ENCODE results near the gene WFIKKN1.

Gene WFIKKN1, protein sequence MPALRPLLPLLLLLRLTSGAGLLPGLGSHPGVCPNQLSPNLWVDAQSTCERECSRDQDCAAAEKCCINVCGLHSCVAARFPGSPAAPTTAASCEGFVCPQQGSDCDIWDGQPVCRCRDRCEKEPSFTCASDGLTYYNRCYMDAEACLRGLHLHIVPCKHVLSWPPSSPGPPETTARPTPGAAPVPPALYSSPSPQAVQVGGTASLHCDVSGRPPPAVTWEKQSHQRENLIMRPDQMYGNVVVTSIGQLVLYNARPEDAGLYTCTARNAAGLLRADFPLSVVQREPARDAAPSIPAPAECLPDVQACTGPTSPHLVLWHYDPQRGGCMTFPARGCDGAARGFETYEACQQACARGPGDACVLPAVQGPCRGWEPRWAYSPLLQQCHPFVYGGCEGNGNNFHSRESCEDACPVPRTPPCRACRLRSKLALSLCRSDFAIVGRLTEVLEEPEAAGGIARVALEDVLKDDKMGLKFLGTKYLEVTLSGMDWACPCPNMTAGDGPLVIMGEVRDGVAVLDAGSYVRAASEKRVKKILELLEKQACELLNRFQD

DNA sequence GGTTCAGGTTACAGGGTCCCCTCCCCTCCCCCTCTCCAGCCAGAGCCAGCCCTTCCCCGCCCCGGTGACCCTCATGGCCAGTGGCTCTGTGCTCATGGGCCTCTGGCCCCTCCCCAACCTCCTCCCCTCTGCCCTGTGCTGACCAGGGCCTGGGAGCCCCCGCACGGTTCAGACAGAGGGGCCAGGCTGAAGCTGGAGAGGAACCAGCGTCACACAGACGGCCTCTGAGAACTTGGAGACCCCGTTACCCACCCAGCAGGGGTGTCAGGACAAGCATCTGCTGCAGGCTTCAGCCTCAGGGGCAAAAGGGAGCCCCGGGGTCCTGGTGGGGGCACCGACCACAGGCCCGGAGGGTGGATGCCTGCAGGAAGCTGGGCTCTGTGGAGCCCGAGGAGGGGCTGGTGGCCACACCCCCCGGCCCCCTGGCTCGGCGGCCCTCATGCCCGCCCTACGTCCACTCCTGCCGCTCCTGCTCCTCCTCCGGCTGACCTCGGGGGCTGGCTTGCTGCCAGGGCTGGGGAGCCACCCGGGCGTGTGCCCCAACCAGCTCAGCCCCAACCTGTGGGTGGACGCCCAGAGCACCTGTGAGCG lies at the start of gene WFIKKN1:
Gene WFIKKN1 (plus strand): TSS at position 171 of the 591 bp plus-strand sequence. CDS start 269 bp downstream, at position 440.
- DNase-seq, result no peak

DNA sequence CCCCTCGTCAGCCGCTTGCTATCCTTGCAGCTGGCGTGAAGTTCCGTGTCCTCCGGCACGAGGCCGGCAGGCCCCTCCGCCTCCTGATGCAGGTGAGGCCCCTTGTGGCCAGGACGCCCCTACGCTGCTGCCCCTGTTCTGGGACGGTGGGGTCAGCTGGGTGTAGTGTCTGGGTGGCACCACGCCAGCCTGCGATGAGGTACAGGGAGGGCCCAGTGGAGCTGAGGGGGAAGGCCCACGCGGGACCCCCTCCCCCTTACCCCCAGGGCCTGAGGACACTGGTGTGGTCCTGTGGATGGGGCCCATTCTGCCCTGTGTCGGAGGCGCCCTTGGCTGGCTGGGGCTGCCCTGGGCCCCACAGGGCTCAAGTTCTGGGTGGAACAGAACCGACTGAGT lies 48.6 kb upstream of the WFIKKN1 start:
- no peak for DNase-seq

DNA sequence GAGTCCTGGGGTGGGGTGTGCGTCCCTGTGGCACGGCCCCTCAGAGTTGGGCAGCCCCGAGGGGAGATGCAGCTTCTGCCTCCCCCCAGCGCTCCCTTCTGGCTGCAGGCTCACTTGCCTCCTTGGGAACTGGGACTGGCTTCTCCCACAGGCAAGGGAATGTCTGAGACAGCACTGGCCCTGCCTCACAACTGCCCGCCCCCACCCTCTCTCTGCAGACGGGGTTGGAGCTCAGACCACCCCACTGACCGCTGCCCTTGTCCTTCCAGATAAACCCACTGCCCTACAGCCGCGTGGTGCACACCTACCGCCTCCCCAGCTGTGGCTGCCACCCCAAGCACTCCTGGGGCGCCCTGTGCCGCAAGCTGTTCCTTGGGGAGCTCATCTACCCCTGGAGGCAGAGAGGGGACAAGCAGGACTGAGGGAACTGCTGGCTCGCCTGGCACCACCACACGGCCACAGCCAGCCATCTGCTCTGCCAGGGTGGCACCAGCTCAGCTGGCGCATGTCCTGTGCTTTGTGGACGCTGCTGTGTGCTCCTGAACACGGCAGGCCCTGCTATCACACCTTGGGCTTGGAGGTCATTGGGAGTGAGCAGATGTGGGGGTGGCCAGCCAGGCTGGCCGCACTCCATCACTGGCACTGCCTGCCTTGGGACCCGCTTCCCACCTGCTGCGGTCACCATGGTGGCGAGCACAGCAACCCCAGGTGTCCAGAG lies 48.0 kb upstream of the WFIKKN1 start:
- no peak for DNase-seq

DNA sequence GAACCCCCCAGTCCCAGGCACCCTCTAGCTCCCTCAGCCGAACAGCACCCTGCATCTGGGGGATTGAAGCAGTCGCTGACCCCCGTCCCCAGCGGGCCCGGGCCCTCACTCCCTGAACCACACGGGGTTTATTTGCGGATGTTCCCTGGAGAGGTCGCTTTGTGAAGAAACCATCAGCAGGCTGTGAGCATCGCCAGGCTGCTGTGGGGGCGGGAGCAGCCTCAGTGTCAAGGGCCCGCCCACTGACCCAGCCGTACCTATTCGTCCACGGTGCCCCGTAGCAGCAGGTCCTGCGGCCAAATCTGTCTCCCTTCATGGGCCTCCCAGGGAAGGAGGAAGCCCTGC lies 47.3 kb upstream of the WFIKKN1 start:
- DNase-seq, result no peak

DNA sequence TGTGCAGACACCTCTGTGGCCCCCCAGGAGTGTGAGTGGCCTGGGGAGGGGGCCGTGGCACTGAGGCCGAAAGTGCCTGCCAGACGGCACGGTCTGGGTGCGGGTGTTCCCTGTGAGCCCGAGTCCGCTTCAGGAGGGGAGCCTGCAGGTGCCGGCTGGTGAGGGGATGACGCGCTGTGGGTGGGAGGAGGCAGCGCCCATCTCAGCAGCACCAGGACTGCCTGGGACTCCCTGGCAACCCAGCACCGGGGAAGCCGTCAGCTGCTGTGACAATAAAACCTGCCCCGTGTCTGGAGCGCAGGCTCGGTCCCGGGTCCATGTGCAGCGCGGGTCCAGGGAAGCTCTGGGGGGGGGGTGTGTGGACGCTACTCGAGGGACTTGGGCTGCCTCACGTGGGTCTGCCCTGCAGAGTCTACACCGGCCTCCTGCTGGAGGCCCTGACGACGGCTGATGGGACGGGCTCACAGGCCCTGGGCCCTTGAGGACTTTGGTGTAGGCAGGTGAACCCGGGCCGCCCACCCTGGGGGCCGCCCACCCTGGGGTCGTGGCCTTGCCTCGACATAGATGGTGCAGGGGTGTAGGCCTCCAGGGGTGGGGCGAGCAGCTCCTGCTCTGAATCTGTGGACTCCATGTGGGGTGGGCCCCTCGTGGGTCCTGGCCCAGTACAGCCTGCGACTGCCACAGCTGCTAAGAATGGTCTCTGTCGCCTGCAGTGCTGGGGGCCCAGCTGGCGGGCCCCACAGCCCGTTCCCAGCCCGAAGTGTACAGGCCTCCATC lies 46.8 kb upstream of the WFIKKN1 start:
- DNase-seq, result no peak

DNA sequence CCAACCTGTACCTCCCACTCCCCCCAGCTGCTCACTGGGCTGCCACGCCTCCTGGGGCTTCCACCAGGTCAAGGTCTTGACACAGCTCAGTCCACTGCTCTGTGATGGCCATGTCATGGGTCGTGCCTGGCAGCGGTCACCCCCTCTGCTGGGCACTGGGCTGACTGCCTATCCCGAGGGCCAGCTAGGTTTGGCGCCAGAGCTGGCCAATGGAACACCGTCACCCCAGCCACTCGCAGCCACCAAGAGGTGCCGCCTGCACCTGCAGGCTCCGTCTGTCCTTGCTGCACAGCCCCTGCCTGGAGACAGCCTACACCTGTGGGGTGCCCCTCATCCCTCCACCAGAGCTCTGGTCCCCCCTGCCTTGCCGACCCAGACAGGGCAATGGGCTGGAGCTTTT lies 45.4 kb upstream of the WFIKKN1 start:
- DNase-seq, result no peak

DNA sequence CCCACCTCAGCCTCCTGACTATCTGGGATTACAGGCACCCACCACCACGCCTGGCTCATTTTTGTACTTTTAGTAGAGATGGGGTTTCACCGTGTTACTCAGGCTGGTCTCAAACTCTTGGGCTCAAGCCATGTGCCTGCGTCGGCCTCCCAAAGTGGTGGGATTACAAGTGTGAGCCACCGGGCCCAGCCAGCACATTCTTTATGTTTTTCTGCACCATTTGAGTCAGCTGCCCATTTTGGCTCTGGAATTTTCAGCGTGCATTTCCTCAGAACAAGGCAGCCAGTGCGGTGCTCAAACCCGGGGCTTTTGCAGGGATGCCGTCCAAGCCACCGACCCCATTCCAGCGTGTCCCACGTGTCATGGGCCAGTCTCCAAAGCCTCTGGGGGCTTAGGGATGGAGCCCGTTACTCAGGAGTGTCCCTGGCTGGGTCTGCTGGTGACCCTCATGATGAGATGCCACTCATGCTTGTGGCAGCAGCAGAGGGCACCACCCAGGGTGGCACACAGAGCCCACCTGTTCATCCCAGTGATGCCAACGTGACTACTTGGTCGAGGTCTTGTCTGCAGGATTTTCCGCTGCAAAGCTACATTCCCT lies 44.6 kb upstream of the WFIKKN1 start:
- DNase-seq, result no peak

DNA sequence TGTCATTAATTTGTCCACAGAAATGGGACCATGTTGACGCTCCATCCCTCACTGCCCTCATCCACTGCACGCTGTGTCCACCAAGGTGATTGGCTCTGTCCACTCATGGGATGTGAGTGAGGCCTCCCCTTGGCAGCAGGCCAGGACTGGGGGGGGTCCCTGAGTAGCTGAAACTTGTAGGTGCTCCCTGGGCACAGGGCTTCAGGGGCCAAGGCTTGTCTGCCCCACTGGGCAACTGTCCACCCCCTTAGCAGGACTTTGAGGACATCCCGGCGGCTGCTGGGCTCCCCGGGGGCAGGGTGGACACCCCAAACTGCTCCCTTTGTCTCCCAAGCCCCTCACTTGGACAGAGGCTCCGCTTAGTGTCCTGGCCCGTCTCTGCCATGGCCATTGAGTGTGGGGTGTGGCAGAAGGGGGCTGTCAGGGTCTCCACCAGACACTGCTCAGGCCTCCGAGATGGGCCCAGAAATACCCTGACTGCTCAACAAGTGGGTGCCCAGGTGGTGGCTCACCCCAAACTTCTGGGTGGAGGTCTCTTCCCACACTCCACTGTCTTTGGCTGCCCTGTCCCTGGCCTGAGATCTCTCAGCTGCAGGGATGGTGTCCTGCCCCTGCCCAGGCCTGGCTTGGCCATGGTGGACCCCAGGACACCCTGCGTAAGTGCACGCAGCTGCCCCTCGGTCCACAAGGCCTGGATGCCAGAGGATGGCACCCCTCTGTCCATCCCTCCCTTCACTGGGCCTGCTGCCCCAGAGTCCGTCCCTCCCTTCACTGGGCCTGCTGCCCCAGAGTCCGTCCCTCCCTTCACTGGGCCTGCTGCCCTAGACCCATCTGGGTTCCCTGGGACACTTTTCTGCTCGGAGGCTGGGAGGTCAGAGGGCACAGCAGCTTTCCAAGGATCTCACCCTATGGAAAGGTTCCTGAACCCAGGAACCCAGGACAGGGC lies 43.9 kb upstream of the WFIKKN1 start:
- DNase-seq, result no peak

DNA sequence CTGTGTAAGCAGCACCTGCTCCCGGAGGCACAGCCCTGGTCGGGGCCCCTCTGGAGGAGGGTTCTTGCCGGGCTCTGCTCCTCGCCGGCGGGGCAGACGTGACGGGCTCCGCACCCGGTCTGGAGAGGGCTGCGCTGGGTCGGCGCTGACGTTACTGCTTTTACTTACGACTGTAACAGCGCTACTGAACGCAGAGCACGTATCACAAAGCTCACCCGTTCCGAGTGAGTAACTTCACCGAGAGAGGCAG lies 42.2 kb upstream of the WFIKKN1 start:
- DNase-seq, result no peak

DNA sequence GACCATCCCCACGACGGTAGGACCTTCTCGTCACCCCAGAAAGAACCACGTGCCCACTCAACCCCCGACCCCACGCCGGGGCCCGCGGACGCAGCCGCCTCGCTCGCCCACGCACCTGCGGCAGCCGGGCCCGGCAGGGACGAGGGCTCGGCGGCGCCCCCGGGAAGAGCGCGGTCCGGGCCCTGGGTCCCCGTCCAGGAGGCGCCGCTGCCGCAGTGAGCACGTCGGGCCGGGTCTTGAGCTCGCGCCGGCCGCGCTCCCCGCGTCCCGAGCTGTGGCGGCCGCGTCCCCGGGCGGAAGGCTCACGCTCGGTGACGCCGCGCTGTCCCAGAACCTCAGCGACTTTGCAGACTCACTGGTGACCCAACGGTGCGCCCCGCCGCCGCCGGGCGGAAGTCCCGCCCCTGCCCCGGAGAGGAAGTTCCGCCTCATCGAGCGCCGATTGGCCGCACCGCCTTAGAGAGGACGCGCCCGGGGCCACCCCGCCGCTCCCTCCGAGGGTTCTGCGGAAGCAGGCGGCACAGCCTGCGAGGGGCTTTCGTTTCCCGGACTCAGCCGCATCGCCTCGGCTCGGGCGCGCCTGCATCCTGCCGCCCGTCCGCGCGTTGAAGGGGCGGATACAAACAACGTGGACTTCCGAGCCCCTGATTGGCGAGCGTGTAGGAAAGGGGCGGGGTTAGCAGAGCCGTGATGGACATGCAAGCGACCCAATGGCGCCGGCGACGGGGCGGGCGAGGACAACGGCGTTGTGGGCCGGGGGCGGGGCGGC lies 41.7 kb upstream of the WFIKKN1 start:
- peak; percentile 96 for DNase-seq

DNA sequence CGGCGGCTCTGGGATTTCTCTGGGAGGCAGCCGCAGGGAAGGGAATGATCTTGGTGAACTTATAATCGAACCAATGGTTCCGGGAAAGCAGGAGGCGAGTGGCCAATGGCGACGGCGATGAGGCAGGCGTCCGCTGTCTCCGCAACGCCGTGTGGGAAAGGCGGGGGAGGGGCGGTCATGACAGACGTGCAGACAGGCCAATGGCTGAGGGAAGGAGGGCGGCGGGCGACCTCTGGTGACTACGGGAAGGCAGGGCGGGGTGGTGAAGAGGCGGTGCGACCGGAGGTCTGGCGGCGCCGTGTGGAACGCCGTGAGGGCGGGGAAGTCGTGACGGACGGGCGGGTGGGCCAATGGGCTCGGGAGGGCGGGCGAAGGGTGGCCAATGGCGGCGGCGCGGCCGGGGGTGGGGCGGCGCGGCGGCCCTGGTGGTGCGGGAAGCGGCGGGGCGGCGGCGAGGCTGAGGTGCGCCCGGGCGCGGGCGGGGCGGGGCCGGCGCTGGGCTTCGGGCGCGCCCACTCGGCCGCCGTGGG lies 41.1 kb upstream of the WFIKKN1 start, which contains the start of gene RAB40C:
Gene RAB40C (plus strand): TSS at position 409 of the 530 bp plus-strand sequence. CDS start 226 bp downstream, outside the sequence.
- peak; percentile 99 for DNase-seq

DNA sequence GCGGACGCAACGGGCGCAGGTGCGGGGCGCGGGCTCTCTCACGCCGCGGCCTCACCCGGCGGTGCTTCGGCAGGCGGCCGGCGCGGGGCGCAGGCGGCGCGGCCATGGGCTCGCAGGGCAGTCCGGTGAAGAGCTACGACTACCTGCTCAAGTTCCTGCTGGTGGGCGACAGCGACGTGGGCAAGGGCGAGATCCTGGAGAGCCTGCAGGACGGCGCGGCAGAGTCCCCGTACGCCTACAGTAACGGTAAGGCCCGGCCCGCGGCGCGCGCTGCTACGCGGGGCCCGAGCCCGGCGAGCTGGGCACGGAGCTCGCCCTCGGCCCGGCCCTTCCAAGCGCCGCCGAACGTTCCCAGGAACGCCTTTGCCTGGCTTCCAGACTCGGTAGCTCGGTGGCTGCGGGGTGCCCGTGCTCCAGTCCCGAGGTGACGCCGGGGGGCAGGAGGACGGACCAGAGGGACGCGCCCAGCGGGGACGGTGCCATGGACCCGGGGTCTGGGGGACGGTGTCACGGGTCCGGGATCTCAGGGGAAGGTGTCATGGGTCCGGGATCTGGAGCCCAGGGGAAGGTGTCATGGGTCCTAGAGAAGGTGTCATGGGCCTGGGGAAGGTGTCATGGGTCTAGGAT lies 40.5 kb upstream of the WFIKKN1 start:
- peak; percentile 12 for DNase-seq

DNA sequence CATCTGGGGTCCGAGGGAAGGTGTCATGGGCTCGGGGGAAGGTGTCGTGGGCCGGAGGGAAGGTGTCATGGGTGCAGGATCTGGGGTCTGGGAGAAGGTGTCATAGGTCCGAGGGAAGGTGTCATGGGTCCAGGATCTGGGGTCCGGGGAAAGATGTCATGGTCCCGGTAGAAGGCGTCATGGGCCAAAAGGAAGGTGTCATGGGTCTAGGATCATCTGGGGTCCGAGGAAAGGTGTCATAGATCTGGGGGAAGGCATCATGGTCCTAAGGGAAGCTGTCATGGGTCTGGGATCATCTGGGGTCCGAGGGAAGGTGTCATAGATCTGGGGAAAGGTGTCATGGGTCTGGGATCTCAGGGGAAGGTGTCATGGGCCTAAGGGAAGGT lies 40.0 kb upstream of the WFIKKN1 start:
- DNase-seq, result no peak

DNA sequence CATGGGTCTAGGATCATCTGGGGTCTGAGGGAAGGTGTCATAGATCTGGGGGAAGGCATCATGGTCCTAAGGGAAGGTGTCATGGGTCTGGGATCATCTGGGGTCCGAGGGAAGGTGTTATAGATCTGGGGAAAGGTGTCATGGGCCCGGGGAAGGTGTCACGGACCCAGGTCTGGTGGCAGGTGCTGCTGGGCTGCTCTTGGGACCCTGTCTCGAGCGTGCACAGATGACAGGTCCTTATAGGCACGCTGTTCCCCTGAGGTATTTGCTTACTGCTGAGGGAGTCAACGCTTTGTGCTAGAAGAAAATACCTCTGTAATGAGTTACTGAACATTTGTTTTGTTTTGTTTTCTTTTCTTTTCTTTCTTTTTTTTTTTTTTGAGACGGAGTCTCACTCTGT lies 39.6 kb upstream of the WFIKKN1 start:
- DNase-seq, result no peak

DNA sequence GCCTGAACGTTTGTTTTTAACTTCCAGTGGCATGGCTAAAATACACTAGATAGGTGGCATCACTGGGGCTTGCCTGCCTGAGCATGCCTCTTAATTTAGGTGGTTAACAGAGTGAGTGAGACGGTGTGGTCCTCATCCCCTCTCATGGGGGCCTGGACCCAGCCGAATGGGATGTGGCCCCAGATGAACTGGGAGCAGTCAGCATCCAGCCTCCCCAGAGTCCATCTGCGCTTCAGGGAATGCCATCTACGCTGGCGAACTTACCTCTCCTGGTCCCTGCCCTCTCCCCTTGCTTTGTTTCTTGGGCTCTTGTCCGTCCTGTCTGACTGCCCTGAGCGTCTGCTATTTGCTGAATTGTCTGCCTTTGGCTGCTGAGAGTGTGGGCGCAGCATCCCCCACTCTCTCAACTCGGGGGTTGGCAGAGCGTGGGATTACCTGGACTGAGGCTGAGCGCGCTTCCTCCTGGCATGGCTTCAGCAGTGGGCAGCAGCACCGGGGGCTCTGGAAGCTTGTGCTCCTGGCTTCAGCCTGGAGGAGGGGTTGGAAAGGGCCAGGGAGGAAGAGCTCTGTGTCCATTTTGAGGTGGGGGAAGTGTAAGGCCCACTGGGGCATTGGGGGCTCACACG lies 38.8 kb upstream of the WFIKKN1 start:
- no peak for DNase-seq

DNA sequence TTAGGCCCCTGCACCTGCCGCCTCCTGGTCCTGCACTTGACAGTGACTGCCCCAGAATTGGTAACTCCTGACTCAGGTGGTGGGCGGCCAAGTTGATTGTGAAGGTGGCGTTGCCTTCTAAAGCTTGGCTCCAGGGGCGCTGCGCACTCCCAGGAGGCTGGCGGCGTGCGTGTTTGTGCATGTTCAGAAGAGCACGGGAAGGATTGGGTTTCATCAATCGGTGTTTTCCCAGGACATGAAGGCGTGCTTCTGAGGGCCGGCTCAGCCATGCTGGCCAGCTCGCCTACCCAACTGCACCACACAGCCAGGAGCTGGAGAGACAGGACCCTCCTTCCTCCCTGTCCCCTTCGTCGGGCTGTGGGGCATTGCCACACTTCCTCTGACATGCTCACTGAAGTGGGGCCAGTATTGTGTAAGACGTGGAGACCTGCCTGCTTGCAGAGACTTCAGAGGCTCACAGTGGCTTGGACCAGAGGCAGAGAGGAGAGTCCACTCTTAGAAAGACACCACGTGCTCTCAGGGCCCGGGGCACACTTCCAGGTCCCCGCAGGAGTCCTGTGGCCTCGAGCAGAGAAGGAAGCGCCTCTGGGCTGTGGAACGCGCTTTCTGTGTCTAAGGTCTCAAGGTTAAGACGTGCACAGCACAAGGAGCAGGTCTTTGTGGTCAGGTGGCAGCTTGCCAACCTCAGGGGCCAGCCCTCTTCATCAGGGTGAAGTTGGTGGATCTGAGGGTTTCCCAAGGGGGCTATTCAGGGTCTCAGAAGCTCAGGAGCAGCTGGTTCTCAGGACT lies 38.1 kb upstream of the WFIKKN1 start:
- no peak for DNase-seq

DNA sequence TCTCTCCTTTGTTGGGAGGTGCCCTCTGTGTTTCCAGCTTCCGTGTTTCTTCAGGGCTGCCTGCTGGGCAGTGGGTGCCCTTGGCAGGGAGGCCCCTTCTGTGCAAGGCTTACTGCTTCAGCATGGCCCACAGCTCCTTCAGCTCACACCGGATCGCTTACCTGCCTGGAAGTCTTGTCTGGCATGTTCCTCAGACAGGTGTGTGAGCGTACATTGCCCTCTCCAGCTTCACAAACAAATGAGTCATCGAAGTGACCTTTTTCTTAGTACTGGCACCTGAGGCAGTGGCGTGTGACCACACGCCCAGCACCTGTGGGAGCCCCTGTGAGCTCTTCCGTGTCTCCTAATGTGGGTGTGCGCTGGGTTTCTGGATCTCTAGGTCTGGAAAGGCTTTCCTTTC lies 37.4 kb upstream of the WFIKKN1 start:
- no peak for DNase-seq

DNA sequence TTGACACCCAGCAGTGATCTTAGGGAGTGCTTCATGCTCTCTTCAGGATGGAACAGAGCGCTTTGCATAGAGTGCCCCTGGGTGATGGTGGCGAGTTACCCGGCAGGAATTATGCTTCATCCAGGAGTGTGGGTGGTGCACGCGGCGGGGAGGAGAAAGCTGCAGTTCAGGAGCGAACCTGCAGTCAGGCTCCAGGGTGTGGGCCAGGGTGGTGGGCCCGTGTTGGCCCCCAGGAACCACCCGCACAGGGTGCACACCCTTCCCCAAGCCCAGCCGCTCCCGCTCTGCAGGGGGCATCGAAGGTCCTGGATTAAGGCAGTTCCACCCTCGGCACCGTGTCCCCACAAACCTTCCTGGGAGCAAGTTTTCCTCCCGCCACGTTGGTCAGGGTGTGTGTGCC lies 37.0 kb upstream of the WFIKKN1 start:
- DNase-seq, result no peak

DNA sequence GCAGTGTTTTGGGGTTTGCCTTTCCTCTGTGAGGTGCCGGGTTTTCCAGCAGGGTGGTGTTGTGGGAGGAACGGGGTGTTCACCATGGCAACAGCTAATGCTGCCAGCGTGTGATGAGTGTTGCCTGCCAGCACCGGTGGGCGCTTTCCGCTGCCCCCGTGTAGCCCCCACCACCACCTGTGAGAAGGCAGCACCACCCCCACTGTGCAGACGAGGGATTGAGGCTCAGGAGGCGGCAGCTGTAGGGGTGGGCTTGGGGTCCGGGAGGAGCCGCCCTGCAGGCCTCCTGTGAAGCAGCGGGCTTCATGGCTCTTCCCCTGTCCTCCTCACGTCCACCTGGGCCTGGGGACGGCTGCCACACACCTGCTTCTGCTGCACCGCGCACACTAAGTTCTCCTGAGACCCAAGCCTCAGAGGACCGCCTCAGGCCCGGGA lies 35.7 kb upstream of the WFIKKN1 start:
- no peak for DNase-seq

Data from stimulated activated naive CD4-positive, alpha-beta T cell treated with Interleukin-2 at 50 U/mL for 16 hours (primary cell).